Brain microvascular endothelial cell (primary cell): ENCODE data around the gene SHOC2.

Source experiments
- DNase-seq: peaks from one replicate; pipeline ENCODE4 v3.0.0-alpha.2; 2020
- H3K27ac ChIP-seq: fragments of 250-450 bp; sonication (Bioruptor Pico); 2 replicates; pipeline ENCODE4 v1.5.1; 2020; ENCODE audit warnings: mild to moderate bottlenecking, moderate library complexity
- H3K27me3 ChIP-seq: fragments of 250-450 bp; sonication (Bioruptor Pico); replicated peaks from 2 replicates; pipeline ENCODE4 v1.5.1; 2020; ENCODE audit warnings: mild to moderate bottlenecking
- H3K36me3 ChIP-seq: fragments of 250-450 bp; sonication (Bioruptor Pico); replicated peaks from 2 replicates; pipeline ENCODE4 v1.5.1; 2020; ENCODE audit warnings: mild to moderate bottlenecking
- H3K4me3 ChIP-seq: 2 replicates; pipeline ENCODE4 v1.5.1; 2011; ENCODE audit warnings: low read depth, mild to moderate bottlenecking, control low read depth, low read length, moderate library complexity
- in situ Hi-C: cut with HindIII; loops from 2 replicates; pipeline ENCODE4 v1.10.0; 2017; ENCODE audit warnings: low sequenced_read_pairs, low pct_ligation_motif_present
- TF ChIP-seq, protein P1 (sequence below): IDR thresholded peaks from 2 replicates; pipeline ENCODE4 v1.5.1; 2011; ENCODE audit warnings: low read depth, mild to moderate bottlenecking, moderate library complexity, low read length, control low read depth, inconsistent platforms; ENCODE audit errors: missing control alignments

Gene SHOC2

DNA sequence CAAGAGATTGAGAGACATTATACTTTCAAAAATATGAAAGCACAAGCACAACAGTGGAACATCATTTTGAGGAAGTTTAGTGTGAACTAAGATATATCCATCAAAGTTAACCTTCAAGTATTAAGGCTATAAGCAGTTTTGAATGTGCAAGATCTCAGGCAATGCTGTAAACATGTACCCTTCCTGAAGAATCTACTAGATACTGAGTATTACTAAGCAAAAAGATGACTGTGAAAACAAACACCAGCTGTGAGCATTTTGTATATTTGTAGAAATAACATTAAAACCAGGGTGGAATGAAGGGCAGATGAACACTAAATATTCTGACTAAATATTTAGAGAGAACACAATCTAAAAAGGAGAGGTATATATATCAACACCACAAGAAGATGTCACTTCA is 116.1 kb downstream of the SHOC2 start:
- no peak overlapping the region for H3K4me3 ChIP-seq
- no peak for DNase-seq
- H3K27me3 ChIP-seq, result no peaks in the 10 kb centered on the region
- H3K36me3 ChIP-seq, result peaks cover 3% of the 10 kb centered on the region
- H3K27ac ChIP-seq, result peak overlapping the region; percentile 42
- TF ChIP-seq, protein P1, sequence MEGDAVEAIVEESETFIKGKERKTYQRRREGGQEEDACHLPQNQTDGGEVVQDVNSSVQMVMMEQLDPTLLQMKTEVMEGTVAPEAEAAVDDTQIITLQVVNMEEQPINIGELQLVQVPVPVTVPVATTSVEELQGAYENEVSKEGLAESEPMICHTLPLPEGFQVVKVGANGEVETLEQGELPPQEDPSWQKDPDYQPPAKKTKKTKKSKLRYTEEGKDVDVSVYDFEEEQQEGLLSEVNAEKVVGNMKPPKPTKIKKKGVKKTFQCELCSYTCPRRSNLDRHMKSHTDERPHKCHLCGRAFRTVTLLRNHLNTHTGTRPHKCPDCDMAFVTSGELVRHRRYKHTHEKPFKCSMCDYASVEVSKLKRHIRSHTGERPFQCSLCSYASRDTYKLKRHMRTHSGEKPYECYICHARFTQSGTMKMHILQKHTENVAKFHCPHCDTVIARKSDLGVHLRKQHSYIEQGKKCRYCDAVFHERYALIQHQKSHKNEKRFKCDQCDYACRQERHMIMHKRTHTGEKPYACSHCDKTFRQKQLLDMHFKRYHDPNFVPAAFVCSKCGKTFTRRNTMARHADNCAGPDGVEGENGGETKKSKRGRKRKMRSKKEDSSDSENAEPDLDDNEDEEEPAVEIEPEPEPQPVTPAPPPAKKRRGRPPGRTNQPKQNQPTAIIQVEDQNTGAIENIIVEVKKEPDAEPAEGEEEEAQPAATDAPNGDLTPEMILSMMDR, result no peak
- in situ Hi-C loops, result no loop called here

DNA sequence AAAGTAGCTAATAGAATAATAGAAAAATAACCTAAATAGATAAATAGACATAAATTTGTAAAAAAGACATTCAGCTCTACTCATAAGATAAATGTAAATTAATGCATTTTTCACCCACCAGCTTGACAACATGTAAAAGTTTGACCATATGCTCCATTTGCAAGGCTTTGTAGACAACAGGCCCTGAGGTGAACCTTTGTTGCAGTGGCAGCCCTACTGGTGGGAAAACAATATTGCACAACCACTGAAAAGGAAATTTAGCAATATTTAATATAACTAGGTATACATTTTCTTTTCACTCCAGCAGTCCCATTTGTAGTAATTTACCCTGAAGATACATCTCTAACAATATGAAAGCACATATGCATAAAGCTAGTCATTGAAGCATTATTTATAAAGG is 118.5 kb downstream of the SHOC2 start:
- no peak for DNase-seq
- TF ChIP-seq, protein P1, result peak; percentile 51
- Histone ChIP-seq H3K27me3 (no peaks in the 10 kb centered on the region), H3K4me3 (no peak overlapping the region), H3K36me3 (no peaks in the 10 kb centered on the region), H3K27ac (no peak overlapping the region)
- in situ Hi-C loops, result no loop called here

DNA sequence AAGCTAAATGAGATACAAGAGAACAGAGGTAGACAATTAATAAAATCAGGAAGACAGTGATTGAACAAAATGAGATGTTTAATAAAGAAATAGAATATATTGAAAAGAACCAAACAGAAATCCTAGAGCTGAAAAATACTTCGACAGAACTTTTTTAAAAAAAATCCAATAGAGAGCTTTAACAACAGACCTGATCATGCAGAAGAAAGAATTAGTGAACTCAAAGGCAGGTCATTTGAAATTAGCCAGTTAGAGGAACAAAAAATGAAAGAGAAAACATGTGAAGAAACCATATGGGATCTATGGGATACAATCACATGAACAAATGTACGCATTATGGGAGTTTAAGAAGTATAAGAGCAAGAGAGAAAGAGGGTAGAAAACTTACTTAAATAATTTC is 120.1 kb downstream of the SHOC2 start:
- DNase-seq, result no peak
- Histone ChIP-seq H3K36me3 (no peaks in the 10 kb centered on the region), H3K4me3 (no peak overlapping the region), H3K27ac (no peak overlapping the region), H3K27me3 (no peaks in the 10 kb centered on the region)
- in situ Hi-C loops, result no loop called here
- TF ChIP-seq, protein P1, result no peak

DNA sequence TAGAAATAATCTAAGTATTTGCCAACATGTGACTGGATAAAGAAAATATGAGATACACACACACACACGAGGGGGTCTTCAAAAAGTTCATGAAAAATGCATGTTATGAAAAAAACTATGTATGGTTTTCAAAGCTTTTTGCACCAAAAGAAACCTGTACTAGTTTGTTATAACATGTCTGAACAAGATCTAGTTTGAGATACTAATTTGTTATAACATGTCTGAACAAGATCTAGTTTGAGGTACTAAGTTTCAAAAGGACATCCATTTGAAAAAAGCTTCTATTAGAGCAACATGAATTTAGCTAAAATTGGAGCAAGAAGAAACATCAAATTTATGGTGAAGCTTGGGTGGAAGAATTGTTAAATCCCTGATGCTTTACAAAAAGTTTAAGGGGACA is 137.6 kb downstream of the SHOC2 start:
- in situ Hi-C loops, result no loop called here
- Histone ChIP-seq H3K27ac (no peak overlapping the region), H3K36me3 (no peaks in the 10 kb centered on the region), H3K4me3 (no peak overlapping the region), H3K27me3 (no peaks in the 10 kb centered on the region)
- no peak for DNase-seq
- TF ChIP-seq, protein P1, result no peak
